Thoracic aorta (tissue), 2 donors: ENCODE results near the gene NDFIP2. TPM values are rescaled to one million over a fixed set of nuclear protein-coding genes. Genes with fewer than 3 reads are reported as not detected.

Source experiments
- ATAC-seq: fragments of 150-250 bp; one replicate; pipeline ENCODE4 v1.8.0; 2017; ENCODE audit warnings: low read depth; ENCODE audit not compliant: insufficient number of reproducible peaks, low FRiP score
- DNase-seq: peaks from one replicate; pipeline ENCODE4 v3.0.0-alpha.2; 2020; ENCODE audit warnings: low spot score
- H3K27ac ChIP-seq, 2 donors: fragments of 200-600 bp; sonication (generic); 1 replicate in 1 of 2; 2 replicates in 1 of 2; pipeline ENCODE4 v1.5.1; 2016; ENCODE audit warnings: mild to moderate bottlenecking in 2 of 2, moderate library complexity in 2 of 2
- H3K27me3 ChIP-seq: fragments of 200-600 bp; sonication (generic); replicated peaks from 2 replicates; pipeline ENCODE4 v1.6.0; 2016; ENCODE audit warnings: mild to moderate bottlenecking; ENCODE audit not compliant: insufficient read depth
- H3K36me3 ChIP-seq: fragments of 200-600 bp; sonication (generic); one replicate; pipeline ENCODE4 v1.5.1; 2016
- H3K4me1 ChIP-seq, 2 donors: fragments of 200-600 bp; sonication (generic); 1 replicate in 1 of 2; 2 replicates in 1 of 2; pipeline versions ENCODE4 v1.5.1 to v1.6.0; 2016; ENCODE audit warnings: low read depth in 2 of 2, mild to moderate bottlenecking in 1 of 2; ENCODE audit not compliant: control insufficient read depth in 1 of 2
- H3K4me3 ChIP-seq: fragments of 200-600 bp; sonication (generic); 2 replicates; pipeline ENCODE4 v1.5.1; 2016; ENCODE audit warnings: mild to moderate bottlenecking
- H3K9me3 ChIP-seq: fragments of 200-600 bp; sonication (generic); 2 replicates; pipeline ENCODE4 v1.5.1; 2016
- total RNA-seq, 2 donors: library from RNA; depleted of rRNA; stranded (reverse); fragments of >200 nt; gene quantifications; one replicate each; pipeline versions ENCODE4 v1.1.0 to v1.2.3, GENCODE V29; 2016
- TF ChIP-seq, protein P1 (sequence below): fragments of 200-600 bp; sonication (generic); IDR thresholded peaks from one replicate; pipeline ENCODE4 v1.5.1; 2019; ENCODE audit warnings: antibody characterized with exemption

Gene NDFIP2
- total RNA-seq, 2 donors from 2014 or later = 9.7 to 12.0 TPM

DNA sequence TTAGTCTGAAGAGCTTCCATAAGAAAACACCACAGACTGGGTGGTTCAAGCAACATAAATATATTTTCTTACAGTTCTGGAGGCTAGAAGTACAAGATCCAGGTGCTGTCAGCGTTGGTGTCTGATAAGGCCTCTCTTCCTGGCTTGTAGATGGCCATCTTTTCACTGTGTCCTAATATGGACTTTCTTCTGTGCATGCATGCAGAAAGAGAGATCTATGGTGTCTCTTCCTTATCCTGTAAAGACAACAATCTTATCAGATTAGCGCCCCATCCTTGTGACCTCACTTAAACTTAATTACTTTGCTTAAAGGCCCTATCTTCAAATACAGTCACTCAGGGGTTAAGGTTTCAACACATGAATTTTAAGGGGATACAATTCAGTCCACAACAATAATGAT, 14.1 kb upstream of the NDFIP2 start:
- no peaks in the 10 kb centered on the region for H3K27me3 ChIP-seq
- H3K27ac ChIP-seq = no peak overlapping the region
- no peak overlapping the region for H3K4me3 ChIP-seq
- no peaks in the 10 kb centered on the region for H3K4me1 ChIP-seq
- DNase-seq (no peak), ATAC-seq (no peak)
- H3K36me3 ChIP-seq = no peaks in the 10 kb centered on the region
- H3K9me3 ChIP-seq = no peaks in the 10 kb centered on the region
- TF ChIP-seq, protein P1, sequence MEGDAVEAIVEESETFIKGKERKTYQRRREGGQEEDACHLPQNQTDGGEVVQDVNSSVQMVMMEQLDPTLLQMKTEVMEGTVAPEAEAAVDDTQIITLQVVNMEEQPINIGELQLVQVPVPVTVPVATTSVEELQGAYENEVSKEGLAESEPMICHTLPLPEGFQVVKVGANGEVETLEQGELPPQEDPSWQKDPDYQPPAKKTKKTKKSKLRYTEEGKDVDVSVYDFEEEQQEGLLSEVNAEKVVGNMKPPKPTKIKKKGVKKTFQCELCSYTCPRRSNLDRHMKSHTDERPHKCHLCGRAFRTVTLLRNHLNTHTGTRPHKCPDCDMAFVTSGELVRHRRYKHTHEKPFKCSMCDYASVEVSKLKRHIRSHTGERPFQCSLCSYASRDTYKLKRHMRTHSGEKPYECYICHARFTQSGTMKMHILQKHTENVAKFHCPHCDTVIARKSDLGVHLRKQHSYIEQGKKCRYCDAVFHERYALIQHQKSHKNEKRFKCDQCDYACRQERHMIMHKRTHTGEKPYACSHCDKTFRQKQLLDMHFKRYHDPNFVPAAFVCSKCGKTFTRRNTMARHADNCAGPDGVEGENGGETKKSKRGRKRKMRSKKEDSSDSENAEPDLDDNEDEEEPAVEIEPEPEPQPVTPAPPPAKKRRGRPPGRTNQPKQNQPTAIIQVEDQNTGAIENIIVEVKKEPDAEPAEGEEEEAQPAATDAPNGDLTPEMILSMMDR = no peak

DNA sequence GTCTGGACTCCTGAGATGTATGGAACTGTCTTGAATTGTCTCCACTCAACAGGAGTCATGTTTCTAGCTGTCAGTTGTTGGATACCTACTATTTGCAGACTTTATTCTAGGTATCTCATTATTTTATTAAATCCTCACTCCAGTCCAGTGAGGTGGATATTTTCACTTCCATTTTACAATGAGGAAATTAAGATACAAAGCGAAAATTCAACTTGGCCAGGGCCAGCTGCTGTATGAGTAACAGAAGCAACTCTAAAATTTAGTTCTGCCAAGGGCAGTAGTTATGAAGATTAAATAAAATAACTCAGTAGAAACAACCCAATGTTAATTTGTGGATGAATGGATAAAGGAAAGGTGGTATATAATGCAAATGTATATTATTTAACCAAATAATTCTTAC, 12.6 kb upstream of the NDFIP2 start:
- TF ChIP-seq, protein P1 = no peak
- Histone ChIP-seq H3K4me3 (no peak overlapping the region), H3K4me1 (no peaks in the 10 kb centered on the region), H3K27me3 (no peaks in the 10 kb centered on the region), H3K9me3 (no peaks in the 10 kb centered on the region), H3K27ac (no peak overlapping the region), H3K36me3 (no peaks in the 10 kb centered on the region)
- no peak for DNase-seq
- ATAC-seq = no peak

DNA sequence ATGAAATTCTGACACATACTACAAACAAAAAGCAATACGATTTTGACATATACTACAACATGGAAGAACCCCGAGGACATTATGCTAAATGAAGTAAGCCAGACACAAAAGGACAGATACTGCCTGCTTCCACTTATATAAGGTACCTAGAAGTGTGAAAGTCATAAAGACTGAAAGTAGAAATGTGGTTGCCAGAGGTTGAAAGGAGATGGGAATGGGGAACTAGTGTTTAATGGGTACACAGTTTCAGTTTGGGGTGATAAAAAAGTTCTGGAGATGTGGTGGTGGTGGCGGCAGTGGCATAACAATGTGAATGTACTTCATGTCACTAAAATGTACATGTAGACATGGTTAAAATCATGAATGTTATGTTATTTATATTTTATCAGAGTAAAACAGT, 12.1 kb upstream of the NDFIP2 start:
- no peak for ATAC-seq
- Histone ChIP-seq H3K27ac (no peak overlapping the region), H3K4me1 (no peaks in the 10 kb centered on the region), H3K9me3 (no peaks in the 10 kb centered on the region), H3K27me3 (no peaks in the 10 kb centered on the region), H3K36me3 (no peaks in the 10 kb centered on the region), H3K4me3 (no peak overlapping the region)
- TF ChIP-seq, protein P1 = no peak
- no peak for DNase-seq

DNA sequence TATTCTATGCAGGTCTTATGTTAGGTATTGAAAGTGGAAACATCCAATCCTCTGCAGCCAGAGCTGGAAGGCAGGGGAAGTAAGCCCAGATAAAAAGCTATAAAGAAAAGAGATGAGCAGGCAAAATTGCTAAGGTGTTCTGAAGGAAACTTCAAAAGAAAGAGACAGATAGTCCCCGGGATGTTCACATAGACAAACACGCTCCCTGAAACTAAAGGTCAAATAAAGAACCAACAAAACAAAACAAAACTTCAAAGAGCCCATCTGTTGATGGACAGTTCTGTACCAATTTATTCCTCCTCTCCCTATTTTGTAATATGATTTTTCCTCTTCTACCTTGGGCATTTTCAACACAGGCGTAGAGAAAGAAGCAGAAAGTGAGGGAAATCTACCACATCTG, 11.3 kb upstream of the NDFIP2 start:
- TF ChIP-seq, protein P1 = no peak
- H3K4me3 ChIP-seq = no peak overlapping the region
- DNase-seq (no peak), ATAC-seq (no peak)
- no peaks in the 10 kb centered on the region for H3K9me3 ChIP-seq
- no peaks in the 10 kb centered on the region for H3K36me3 ChIP-seq
- no peaks in the 10 kb centered on the region for H3K4me1 ChIP-seq
- H3K27ac ChIP-seq = no peak overlapping the region
- no peaks in the 10 kb centered on the region for H3K27me3 ChIP-seq

DNA sequence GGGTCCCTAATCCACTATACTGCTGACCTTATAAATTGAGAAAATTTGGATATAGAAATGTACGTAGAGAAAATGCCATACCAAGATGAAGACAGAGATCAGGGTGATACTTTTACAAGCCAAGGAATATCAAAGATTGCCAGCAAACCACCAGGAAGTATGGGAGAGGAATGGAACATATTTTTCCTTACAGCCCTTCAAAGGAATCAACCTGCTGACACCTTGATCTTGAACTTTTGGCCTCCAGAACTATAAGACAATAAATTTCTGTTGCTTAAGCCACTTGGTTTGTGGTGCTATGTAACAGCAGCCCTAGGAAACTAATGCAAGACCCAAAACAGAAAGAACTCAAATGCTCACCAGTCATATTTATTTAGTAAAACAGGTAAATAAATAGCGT, 10.3 kb upstream of the NDFIP2 start:
- Histone ChIP-seq H3K36me3 (no peaks in the 10 kb centered on the region), H3K27me3 (no peaks in the 10 kb centered on the region), H3K9me3 (no peaks in the 10 kb centered on the region), H3K4me1 (no peaks in the 10 kb centered on the region), H3K27ac (no peak overlapping the region), H3K4me3 (no peak overlapping the region)
- TF ChIP-seq, protein P1 = no peak
- DNase-seq (no peak), ATAC-seq (no peak)
